Measurements from ENCODE around the gene ASB3.

- TF ChIP-seq, protein P1, sequence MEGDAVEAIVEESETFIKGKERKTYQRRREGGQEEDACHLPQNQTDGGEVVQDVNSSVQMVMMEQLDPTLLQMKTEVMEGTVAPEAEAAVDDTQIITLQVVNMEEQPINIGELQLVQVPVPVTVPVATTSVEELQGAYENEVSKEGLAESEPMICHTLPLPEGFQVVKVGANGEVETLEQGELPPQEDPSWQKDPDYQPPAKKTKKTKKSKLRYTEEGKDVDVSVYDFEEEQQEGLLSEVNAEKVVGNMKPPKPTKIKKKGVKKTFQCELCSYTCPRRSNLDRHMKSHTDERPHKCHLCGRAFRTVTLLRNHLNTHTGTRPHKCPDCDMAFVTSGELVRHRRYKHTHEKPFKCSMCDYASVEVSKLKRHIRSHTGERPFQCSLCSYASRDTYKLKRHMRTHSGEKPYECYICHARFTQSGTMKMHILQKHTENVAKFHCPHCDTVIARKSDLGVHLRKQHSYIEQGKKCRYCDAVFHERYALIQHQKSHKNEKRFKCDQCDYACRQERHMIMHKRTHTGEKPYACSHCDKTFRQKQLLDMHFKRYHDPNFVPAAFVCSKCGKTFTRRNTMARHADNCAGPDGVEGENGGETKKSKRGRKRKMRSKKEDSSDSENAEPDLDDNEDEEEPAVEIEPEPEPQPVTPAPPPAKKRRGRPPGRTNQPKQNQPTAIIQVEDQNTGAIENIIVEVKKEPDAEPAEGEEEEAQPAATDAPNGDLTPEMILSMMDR (IDR thresholded peaks at IDR 0.05; ENCODE audit: low read length) = no peak
- TF ChIP-seq EZH2 (IDR thresholded peaks at IDR 0.05; ENCODE audit: borderline replicate concordance, low read length) = no peak
Measured at GRCh38 chr2:53694096-53694771, 92.5 kb downstream of the ASB3 start.
